ENCODE data around the gene CHAC1. TPM values are rescaled to one million over a fixed set of nuclear protein-coding genes. Genes with fewer than 3 reads are reported as not detected.

Gene CHAC1
- total RNA-seq, 1 experiment from 2014 or later = 49.4 TPM

DNA sequence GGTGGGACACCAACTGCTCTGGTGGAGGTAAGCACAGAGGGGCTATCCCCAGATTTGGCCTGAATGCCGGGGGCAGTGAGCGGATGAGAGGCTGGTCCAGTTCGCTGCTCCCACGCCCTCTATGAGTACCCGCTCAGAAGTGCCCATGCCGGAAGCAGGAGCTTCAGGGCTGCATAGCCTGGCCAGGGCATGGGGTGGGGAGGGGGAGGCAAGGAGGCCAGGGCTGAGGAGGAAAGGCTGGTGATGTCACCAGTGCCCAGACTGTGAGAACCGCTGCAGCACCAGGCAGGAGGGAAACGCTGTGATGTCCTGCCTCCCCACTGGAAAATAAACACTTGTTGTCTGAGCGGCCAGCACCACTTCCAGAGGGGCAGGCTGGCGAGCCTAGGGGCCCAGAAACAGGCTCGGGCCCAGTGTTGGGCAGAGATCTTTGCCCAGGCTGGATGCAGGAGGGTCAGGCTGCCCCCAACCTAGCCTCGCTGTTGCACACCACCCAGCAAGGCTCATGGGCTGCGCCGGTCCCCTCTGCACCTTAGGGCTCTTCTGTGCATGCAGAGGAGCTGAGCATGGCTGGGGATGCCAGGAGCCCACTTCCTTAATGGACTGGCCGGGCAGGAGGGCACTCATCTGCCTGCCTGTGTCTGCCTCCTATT is 35.0 kb upstream of the CHAC1 start:
- Mint-ChIP-seq H3K27me3 (ENCODE audit: insufficient read depth, unreplicated experiment) (no peaks in the 10 kb centered on the region), H3K36me3 (ENCODE audit: insufficient read depth, unreplicated experiment) (no peaks in the 10 kb centered on the region), H3K9me3 (ENCODE audit: unreplicated experiment) (no peaks in the 10 kb centered on the region), H3K27ac (ENCODE audit: low read depth, unreplicated experiment) (no peak overlapping the region), H3K4me3 (ENCODE audit: unreplicated experiment) (no peak overlapping the region), H3K4me1 (ENCODE audit: insufficient read depth, unreplicated experiment) (no peaks in the 10 kb centered on the region)
- intact Hi-C loops (cut with micrococcal nuclease) = no loop called here
- CTCF ChIA-PET = interaction anchor here (1.5 kb wide), 1 partner anchor 13 kb away, joined by 3 read pairs; no protein-coding TSS in a partner anchor
- POLR2A ChIA-PET = no interaction called here
- no TSS peak for BruUV-seq (replicated peaks)
- DNase-seq (ENCODE audit: unreplicated experiment) = no peak
- TF ChIP-seq, protein P1, sequence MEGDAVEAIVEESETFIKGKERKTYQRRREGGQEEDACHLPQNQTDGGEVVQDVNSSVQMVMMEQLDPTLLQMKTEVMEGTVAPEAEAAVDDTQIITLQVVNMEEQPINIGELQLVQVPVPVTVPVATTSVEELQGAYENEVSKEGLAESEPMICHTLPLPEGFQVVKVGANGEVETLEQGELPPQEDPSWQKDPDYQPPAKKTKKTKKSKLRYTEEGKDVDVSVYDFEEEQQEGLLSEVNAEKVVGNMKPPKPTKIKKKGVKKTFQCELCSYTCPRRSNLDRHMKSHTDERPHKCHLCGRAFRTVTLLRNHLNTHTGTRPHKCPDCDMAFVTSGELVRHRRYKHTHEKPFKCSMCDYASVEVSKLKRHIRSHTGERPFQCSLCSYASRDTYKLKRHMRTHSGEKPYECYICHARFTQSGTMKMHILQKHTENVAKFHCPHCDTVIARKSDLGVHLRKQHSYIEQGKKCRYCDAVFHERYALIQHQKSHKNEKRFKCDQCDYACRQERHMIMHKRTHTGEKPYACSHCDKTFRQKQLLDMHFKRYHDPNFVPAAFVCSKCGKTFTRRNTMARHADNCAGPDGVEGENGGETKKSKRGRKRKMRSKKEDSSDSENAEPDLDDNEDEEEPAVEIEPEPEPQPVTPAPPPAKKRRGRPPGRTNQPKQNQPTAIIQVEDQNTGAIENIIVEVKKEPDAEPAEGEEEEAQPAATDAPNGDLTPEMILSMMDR (IDR thresholded peaks at IDR 0.05; ENCODE audit: unreplicated experiment) = no peak

DNA sequence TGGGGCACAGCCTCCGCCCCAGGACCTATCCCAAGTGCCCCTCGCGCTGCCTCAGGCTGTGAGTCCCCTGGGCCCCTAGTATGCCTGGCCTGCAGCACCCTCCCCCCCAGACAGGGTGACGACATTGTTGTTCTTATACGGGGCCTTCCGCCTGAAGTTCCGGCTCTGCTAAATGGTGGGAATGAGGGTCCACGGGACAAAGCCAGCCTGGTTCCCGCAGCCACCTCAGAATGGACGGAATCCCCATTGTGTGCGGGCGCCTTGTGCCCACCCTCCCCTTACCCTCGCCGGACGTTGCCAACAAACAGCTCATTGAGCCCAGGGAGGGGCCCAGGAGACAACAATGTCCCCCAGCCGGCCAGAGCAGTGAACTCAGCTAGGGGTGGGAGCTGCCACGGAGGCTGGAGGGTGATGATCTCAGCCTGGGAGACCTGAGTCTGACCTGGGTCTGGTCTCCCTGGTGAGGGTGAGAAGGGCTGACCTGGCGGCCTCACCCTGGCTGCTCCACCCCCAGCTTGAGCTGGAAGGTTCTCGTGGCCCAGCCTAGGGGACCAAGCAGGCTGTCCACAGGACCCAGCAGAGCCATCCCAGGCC is 34.4 kb upstream of the CHAC1 start:
- ChIA-PET CTCF (interaction anchor here (0.6 to 1.6 kb wide), 3 partner anchors 12 to 22 kb away, joined by 3 to 9 read pairs (median 3); no protein-coding TSS in a partner anchor), POLR2A (no interaction called here)
- Mint-ChIP-seq H3K9me3 (ENCODE audit: unreplicated experiment) (no peaks in the 10 kb centered on the region), H3K27me3 (ENCODE audit: insufficient read depth, unreplicated experiment) (no peaks in the 10 kb centered on the region), H3K4me3 (ENCODE audit: unreplicated experiment) (no peak overlapping the region), H3K27ac (ENCODE audit: low read depth, unreplicated experiment) (no peak overlapping the region), H3K4me1 (ENCODE audit: insufficient read depth, unreplicated experiment) (no peaks in the 10 kb centered on the region), H3K36me3 (ENCODE audit: insufficient read depth, unreplicated experiment) (no peaks in the 10 kb centered on the region)
- BruUV-seq (replicated peaks) = no TSS peak
- DNase-seq (ENCODE audit: unreplicated experiment) = no peak
- TF ChIP-seq, protein P1 (IDR thresholded peaks at IDR 0.05; ENCODE audit: unreplicated experiment) = no peak
- intact Hi-C loops (cut with micrococcal nuclease) = no loop called here

DNA sequence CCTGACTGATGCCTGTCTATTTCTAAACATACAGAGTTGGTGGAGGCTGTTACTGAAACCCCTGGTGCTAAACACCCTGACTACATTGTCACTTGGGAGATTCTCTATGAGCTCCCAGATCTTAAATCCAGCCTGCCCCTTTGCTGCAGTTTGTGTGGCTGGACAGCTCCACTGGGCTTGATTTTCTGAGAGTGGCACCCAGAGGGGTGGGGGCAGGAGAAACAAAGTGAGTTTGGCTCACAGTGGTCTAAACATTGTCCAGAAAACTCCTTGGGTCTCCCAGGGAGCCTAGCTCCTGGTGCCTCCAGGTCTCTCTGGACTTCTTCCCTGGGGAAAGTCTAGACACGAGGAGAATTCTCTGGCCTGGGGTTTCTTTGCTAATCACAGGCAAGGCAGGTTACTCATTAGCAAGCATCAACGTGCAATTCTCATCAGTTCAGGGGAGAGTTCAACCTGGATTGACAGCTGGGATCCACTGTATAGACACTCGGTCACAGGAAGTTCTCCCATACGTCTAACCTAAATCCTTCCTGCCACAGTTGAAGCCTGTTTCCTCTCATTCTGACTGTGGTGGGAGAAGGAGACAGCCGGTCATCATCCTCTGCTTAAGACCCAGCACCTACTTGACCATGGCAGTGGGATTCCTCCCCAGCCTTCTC is 31.2 kb upstream of the CHAC1 start:
- ChIA-PET CTCF (interaction anchor here (1.0 to 1.3 kb wide), 2 partner anchors 18 to 262 kb away, joined by 4 read pairs; no protein-coding TSS in a partner anchor), POLR2A (interaction anchor here (0.6 kb wide), 1 partner anchor 241 kb away, joined by 3 read pairs; no protein-coding TSS in a partner anchor)
- no peak overlapping the region for H3K27ac Mint-ChIP-seq (ENCODE audit: low read depth, unreplicated experiment)
- no peaks in the 10 kb centered on the region for H3K9me3 Mint-ChIP-seq (ENCODE audit: unreplicated experiment)
- BruUV-seq (replicated peaks) = no TSS peak
- DNase-seq (ENCODE audit: unreplicated experiment) = no peak
- no peaks in the 10 kb centered on the region for H3K4me1 Mint-ChIP-seq (ENCODE audit: insufficient read depth, unreplicated experiment)
- peaks cover 6% of the 10 kb centered on the region for H3K27me3 Mint-ChIP-seq (ENCODE audit: insufficient read depth, unreplicated experiment)
- TF ChIP-seq, protein P1 (IDR thresholded peaks at IDR 0.05; ENCODE audit: unreplicated experiment) = no peak
- intact Hi-C loops (cut with micrococcal nuclease) = no loop called here
- no peak overlapping the region for H3K4me3 Mint-ChIP-seq (ENCODE audit: unreplicated experiment)
- no peaks in the 10 kb centered on the region for H3K36me3 Mint-ChIP-seq (ENCODE audit: insufficient read depth, unreplicated experiment)

DNA sequence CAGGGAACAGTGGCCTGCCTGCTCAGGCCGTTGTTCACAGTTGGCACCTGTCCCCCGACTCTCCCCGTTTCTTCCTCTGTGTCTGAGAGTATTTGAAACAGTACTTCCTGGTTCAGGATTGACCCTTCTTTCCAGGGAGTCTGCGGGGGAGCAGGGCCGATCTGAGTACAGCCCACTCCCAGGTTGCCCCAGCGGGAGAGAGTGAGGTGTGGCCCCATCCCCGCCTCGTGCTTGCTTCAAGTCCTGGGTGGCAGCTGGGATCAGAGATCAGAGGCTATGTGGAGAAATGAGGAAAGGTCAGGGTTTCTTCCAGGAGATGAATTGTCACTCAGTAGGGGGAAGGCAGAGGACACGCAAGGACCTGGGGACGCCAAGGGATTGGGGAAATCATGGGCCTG is 30.7 kb upstream of the CHAC1 start:
- DNase-seq (ENCODE audit: unreplicated experiment) = no peak
- no peaks in the 10 kb centered on the region for H3K4me1 Mint-ChIP-seq (ENCODE audit: insufficient read depth, unreplicated experiment)
- ChIA-PET CTCF (interaction anchor here (1.3 kb wide), 1 partner anchor 18 kb away, joined by 4 read pairs; no protein-coding TSS in a partner anchor), POLR2A (no interaction called here)
- H3K36me3 Mint-ChIP-seq (ENCODE audit: insufficient read depth, unreplicated experiment) = no peaks in the 10 kb centered on the region
- no peak overlapping the region for H3K27ac Mint-ChIP-seq (ENCODE audit: low read depth, unreplicated experiment)
- no peak overlapping the region for H3K4me3 Mint-ChIP-seq (ENCODE audit: unreplicated experiment)
- TF ChIP-seq, protein P1 (IDR thresholded peaks at IDR 0.05; ENCODE audit: unreplicated experiment) = no peak
- BruUV-seq (replicated peaks) = no TSS peak
- H3K9me3 Mint-ChIP-seq (ENCODE audit: unreplicated experiment) = no peaks in the 10 kb centered on the region
- intact Hi-C loops (cut with micrococcal nuclease) = no loop called here
- H3K27me3 Mint-ChIP-seq (ENCODE audit: insufficient read depth, unreplicated experiment) = peaks cover 11% of the 10 kb centered on the region

Data from MCF 10A (cell line).